H9 (cell line): ENCODE results near the gene CENPB. TPM values are rescaled to one million over a fixed set of nuclear protein-coding genes. Genes with fewer than 3 reads are reported as not detected.

ENCODE experiments used
- DNase-seq: peaks from one replicate; pipeline ENCODE4 v3.0.0-alpha.2; 2017
- H2AFZ ChIP-seq: one replicate; pipeline ENCODE4 v1.6.1; 2013; ENCODE audit warnings: mild to moderate bottlenecking, low read length, control low read depth, moderate library complexity
- H2AK5ac ChIP-seq: 2 replicates; pipeline ENCODE4 v1.6.1; 2013; ENCODE audit warnings: low read length, control low read depth, mixed read lengths; ENCODE audit not compliant: insufficient read length
- H2BK120ac ChIP-seq: one replicate; pipeline ENCODE4 v1.6.1; 2013; ENCODE audit warnings: low read depth, mild to moderate bottlenecking, low read length, control low read depth, inconsistent platforms; ENCODE audit not compliant: poor library complexity, severe bottlenecking
- H2BK12ac ChIP-seq: 2 replicates; pipeline ENCODE4 v1.6.1; 2013; ENCODE audit warnings: low read length, control low read depth, mixed read lengths, low read depth; ENCODE audit not compliant: insufficient read length
- H2BK15ac ChIP-seq: 2 replicates; pipeline ENCODE4 v1.6.1; 2013; ENCODE audit warnings: low read depth, low read length, control low read depth
- H2BK20ac ChIP-seq: one replicate; pipeline ENCODE4 v1.6.1; 2013; ENCODE audit warnings: low read depth, mild to moderate bottlenecking, low read length, control low read depth, inconsistent platforms; ENCODE audit not compliant: poor library complexity, severe bottlenecking
- H2BK5ac ChIP-seq: 2 replicates; pipeline ENCODE4 v1.6.1; 2013; ENCODE audit warnings: low read length, control low read depth, mixed read lengths; ENCODE audit not compliant: insufficient read length
- H3K14ac ChIP-seq: 2 replicates; pipeline ENCODE4 v1.6.1; 2013; ENCODE audit warnings: low read length, control low read depth; ENCODE audit not compliant: insufficient read depth
- H3K18ac ChIP-seq: 2 replicates; pipeline ENCODE4 v1.6.1; 2013; ENCODE audit warnings: low read depth, mild to moderate bottlenecking, mixed read lengths, low read length, control low read depth; ENCODE audit not compliant: insufficient read length
- H3K23ac ChIP-seq: 2 replicates; pipeline ENCODE4 v1.6.1; 2013; ENCODE audit warnings: low read length, control low read depth, mixed read lengths, low read depth; ENCODE audit not compliant: insufficient read length
- H3K23me2 ChIP-seq: 2 replicates; pipeline ENCODE4 v1.6.1; 2013; ENCODE audit warnings: low read depth, mild to moderate bottlenecking, mixed read lengths, low read length, control low read depth; ENCODE audit not compliant: insufficient read length, poor library complexity, severe bottlenecking
- H3K27ac ChIP-seq: 2 replicates; pipeline ENCODE4 v1.5.1; 2013; ENCODE audit warnings: low read length, control low read depth, mixed read lengths, low read depth; ENCODE audit not compliant: insufficient read length
- H3K27me3 ChIP-seq: 2 replicates; pipeline ENCODE4 v1.6.1; 2013; ENCODE audit warnings: low read length, control low read depth, inconsistent platforms; ENCODE audit not compliant: insufficient read depth
- H3K4ac ChIP-seq: 2 replicates; pipeline ENCODE4 v1.6.1; 2013; ENCODE audit warnings: low read depth, mild to moderate bottlenecking, control low read depth, inconsistent platforms, low read length, moderate library complexity
- H3K4me1 ChIP-seq: 2 replicates; pipeline ENCODE4 v1.6.1; 2013; ENCODE audit warnings: low read length, control low read depth, inconsistent platforms; ENCODE audit not compliant: insufficient read depth
- H3K4me2 ChIP-seq: 2 replicates; pipeline ENCODE4 v1.6.1; 2013; ENCODE audit warnings: low read length, control low read depth, mixed read lengths; ENCODE audit not compliant: insufficient read length, insufficient read depth
- H3K56ac ChIP-seq: 2 replicates; pipeline ENCODE4 v1.6.1; 2013; ENCODE audit warnings: low read depth, mild to moderate bottlenecking, mixed read lengths, low read length, control low read depth; ENCODE audit not compliant: insufficient read length
- H3K79me1 ChIP-seq: 2 replicates; pipeline ENCODE4 v1.6.1; 2013; ENCODE audit warnings: low read depth, mild to moderate bottlenecking, moderate library complexity, low read length, control low read depth, inconsistent platforms; ENCODE audit not compliant: insufficient read depth, poor library complexity, severe bottlenecking
- H3K79me2 ChIP-seq: 2 replicates; pipeline ENCODE4 v1.6.1; 2013; ENCODE audit warnings: low read length, control low read depth, inconsistent platforms; ENCODE audit not compliant: insufficient read depth
- H3K9ac ChIP-seq: 2 replicates; pipeline ENCODE4 v1.6.1; 2013; ENCODE audit warnings: low read length, control low read depth, mixed read lengths; ENCODE audit not compliant: insufficient read length; ENCODE audit errors: extremely low read depth
- H3K9me3 ChIP-seq: one replicate; pipeline ENCODE4 v1.6.1; 2013; ENCODE audit warnings: low read depth, low read length, inconsistent platforms; ENCODE audit not compliant: control insufficient read depth
- H3T11ph ChIP-seq: one replicate; pipeline ENCODE4 v1.6.1; 2013; ENCODE audit warnings: mild to moderate bottlenecking, low read length, control low read depth, inconsistent platforms
- H4K20me1 ChIP-seq: one replicate; pipeline ENCODE4 v1.6.1; 2013; ENCODE audit not compliant: control insufficient read depth, insufficient read length, insufficient read depth
- H4K5ac ChIP-seq: 2 replicates; pipeline ENCODE4 v1.6.1; 2013; ENCODE audit warnings: low read depth, mild to moderate bottlenecking, mixed read lengths, low read length, control low read depth; ENCODE audit not compliant: insufficient read length
- H4K8ac ChIP-seq: replicated peaks from 2 replicates; pipeline ENCODE4 v1.6.1; 2013; ENCODE audit warnings: low read length, control low read depth, mixed read lengths, low read depth; ENCODE audit not compliant: insufficient read length
- H4K91ac ChIP-seq: 2 replicates; pipeline ENCODE4 v1.6.1; 2013; ENCODE audit warnings: low read depth, mild to moderate bottlenecking, moderate library complexity, mixed read lengths, low read length, control low read depth; ENCODE audit not compliant: insufficient read length
- H3K27ac Mint-ChIP-seq, 3 experiments: 2 replicates in 2 of 3; 3 replicates in 1 of 3; pipeline ENCODE4 v1.8.0; 2020 to 2021; ENCODE audit warnings: mixed read lengths in 3 of 3, mild to moderate bottlenecking in 1 of 3, moderate library complexity in 1 of 3
- H3K27me3 Mint-ChIP-seq: 2 replicates; pipeline ENCODE4 v1.8.0; 2021; ENCODE audit warnings: low read depth, mild to moderate bottlenecking, moderate library complexity, mixed read lengths
- H3K36me3 Mint-ChIP-seq, 3 experiments: 2 replicates in 2 of 3; 3 replicates in 1 of 3; pipeline ENCODE4 v1.8.0; 2020 to 2021; ENCODE audit warnings: low read depth in 3 of 3, mixed read lengths in 3 of 3; ENCODE audit not compliant: insufficient read depth in 1 of 3
- H3K4me1 Mint-ChIP-seq, 2 experiments: 2 replicates each; pipeline ENCODE4 v1.8.0; 2020; ENCODE audit warnings: mixed read lengths in 2 of 2
- H3K4me3 Mint-ChIP-seq, 2 experiments: 2 replicates in 1 of 2; 3 replicates in 1 of 2; pipeline ENCODE4 v1.8.0; 2020 to 2021; ENCODE audit warnings: mild to moderate bottlenecking in 2 of 2, mixed read lengths in 2 of 2, moderate library complexity in 1 of 2
- H3K9me3 Mint-ChIP-seq, 2 experiments: 2 replicates in 1 of 2; 3 replicates in 1 of 2; pipeline ENCODE4 v1.8.0; 2020; ENCODE audit warnings: mild to moderate bottlenecking in 2 of 2, mixed read lengths in 2 of 2, moderate library complexity in 1 of 2
- WGBS: extraction: QIAGEN DNeasy Blood & Tissue Kit; methylation state at CpG from one replicate; pipeline ENCODE4 v1.1.7; 2013; ENCODE audit warnings: missing lambda C conversion rate, low lambda C conversion rate, mixed read lengths; ENCODE audit not compliant: insufficient read length; ENCODE audit errors: extremely low coverage; 5-methylcytosine and 5-hydroxymethylcytosine counted together
- total RNA-seq: library from RNA; stranded (reverse); gene quantifications from 2 replicates; pipeline ENCODE4 v1.2.1, GENCODE V29; 2021
- TF ChIP-seq, protein P1 (sequence below): fragments of 200-600 bp; sonication (generic); conservative IDR thresholded peaks from 3 replicates; pipeline ENCODE4 v1.8.0; 2021; ENCODE audit warnings: antibody characterized with exemption, mild to moderate bottlenecking

Gene CENPB
- total RNA-seq, 1 experiment from 2014 or later: 63.1 TPM

DNA sequence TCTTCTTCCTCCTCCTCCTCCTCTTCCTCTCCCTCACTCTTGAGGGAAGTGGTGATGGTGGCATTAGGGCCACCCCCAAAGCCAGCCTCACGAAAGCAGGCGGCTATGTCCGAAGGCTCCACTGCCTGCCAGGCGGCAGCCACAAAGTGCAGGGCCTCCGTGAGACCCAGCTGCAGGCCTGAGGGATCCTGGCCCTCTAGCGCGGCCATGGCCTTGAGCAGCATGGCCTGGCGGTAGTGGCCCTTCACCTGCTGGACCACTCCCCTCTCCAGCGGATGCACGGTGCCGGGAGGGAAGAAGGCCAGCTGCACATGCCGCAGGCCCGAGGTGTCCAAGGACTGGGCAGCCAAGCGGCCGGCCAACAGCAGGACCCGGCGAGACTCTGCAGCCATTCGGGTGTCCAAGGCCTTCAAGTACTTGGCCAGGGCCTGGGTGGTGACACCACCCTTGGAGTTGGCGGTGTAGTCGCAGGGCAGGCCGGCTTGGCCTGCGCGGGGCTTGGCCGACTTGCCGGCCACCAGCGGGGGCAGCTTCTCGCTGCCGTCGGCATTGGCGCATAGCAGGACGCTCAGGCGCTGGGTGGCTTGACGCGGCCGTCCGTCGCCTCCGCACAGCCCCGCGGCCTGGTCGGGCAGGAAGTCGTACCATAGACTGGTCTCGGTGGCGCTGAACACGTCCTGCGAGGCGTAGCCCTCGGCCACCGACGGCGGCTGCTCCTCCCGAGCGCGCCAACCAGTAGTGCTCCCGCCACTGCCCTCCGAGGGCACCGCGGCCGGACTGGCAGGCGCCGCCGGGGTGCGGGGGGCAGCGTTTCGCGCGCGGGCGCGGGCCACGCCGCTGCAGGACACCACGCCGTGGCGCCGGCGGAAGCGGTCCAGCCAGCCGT is 1.1 kb downstream of the CENPB start:
- Mint-ChIP-seq H3K27me3 (peaks cover 27% of the 10 kb centered on the region), H3K9me3 (no peaks in the 10 kb centered on the region), H3K27ac (no peak overlapping the region), H3K4me1 (peaks cover 21 to 31% of the 10 kb centered on the region in 2 experiments), H3K4me3 (peak overlapping the region; percentile 23 to 84; a peak in 3 of 5 replicates), H3K36me3 (peaks cover 5 to 12% (median 8%) of the 10 kb centered on the region in 3 experiments)
- Histone ChIP-seq H3T11ph (no peak overlapping the region), H2BK15ac (no peak overlapping the region), H3K18ac (no peak overlapping the region), H3K14ac (peak overlapping the region; percentile 86), H3K79me2 (no peaks in the 10 kb centered on the region), H2BK20ac (no peak overlapping the region), H2BK12ac (no peak overlapping the region), H3K23me2 (peaks cover 10% of the 10 kb centered on the region), H4K20me1 (no peaks in the 10 kb centered on the region), H3K56ac (no peak overlapping the region), H2AFZ (no peak overlapping the region), H4K91ac (no peak overlapping the region), H3K4me1 (no peaks in the 10 kb centered on the region), H3K27me3 (no peaks in the 10 kb centered on the region), H3K27ac (no peak overlapping the region), H4K5ac (no peak overlapping the region), H3K4me2 (peak overlapping the region; percentile 77), H2BK5ac (no peak overlapping the region), H3K9me3 (no peaks in the 10 kb centered on the region), H2AK5ac (no peak overlapping the region), H3K23ac (no peak overlapping the region), H3K9ac (peak overlapping the region; percentile 62), H3K4ac (no peak overlapping the region), H4K8ac (no peak overlapping the region), H3K79me1 (no peaks in the 10 kb centered on the region), H2BK120ac (no peak overlapping the region)
- DNase-seq: no peak
- TF ChIP-seq, protein P1, sequence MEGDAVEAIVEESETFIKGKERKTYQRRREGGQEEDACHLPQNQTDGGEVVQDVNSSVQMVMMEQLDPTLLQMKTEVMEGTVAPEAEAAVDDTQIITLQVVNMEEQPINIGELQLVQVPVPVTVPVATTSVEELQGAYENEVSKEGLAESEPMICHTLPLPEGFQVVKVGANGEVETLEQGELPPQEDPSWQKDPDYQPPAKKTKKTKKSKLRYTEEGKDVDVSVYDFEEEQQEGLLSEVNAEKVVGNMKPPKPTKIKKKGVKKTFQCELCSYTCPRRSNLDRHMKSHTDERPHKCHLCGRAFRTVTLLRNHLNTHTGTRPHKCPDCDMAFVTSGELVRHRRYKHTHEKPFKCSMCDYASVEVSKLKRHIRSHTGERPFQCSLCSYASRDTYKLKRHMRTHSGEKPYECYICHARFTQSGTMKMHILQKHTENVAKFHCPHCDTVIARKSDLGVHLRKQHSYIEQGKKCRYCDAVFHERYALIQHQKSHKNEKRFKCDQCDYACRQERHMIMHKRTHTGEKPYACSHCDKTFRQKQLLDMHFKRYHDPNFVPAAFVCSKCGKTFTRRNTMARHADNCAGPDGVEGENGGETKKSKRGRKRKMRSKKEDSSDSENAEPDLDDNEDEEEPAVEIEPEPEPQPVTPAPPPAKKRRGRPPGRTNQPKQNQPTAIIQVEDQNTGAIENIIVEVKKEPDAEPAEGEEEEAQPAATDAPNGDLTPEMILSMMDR: no peak
- no CpG with 5 or more reads among the region's 79 CpGs for WGBS
